HG03196 (cell line): Measurements from ENCODE around the gene WDR91.
A peak's percentile ranks its signal among the peaks of the same experiment; 100 is the strongest.
"Not testable (repeated sequence)": the region's sequence is repeated elsewhere in the genome, so short reads cannot be mapped to it uniquely, and the experiment has no call there.

ENCODE experiments used
- ATAC-seq: cut with Tn5 transposase; IDR thresholded peaks from one replicate; pipeline ENCODE4 v1.9.1; 2021; ENCODE audit not compliant: unreplicated experiment

WDR91 gene

GRCh38 chr7:135181261-135181928, 29.9 kb downstream of the WDR91 start:
- no peak for ATAC-seq

- ATAC-seq, result no peak
Measured at GRCh38 chr7:135180122-135180521, 31.2 kb downstream of the WDR91 start.

GRCh38 chr7:135179321-135179925, 31.9 kb downstream of the WDR91 start:
- no peak for ATAC-seq

GRCh38 chr7:135178364-135178763, 33.0 kb downstream of the WDR91 start:
- no peak for ATAC-seq

- no peak for ATAC-seq
Measured at GRCh38 chr7:135177028-135177696, 34.2 kb downstream of the WDR91 start.

GRCh38 chr7:135175931-135176330, 35.4 kb downstream of the WDR91 start:
- no peak for ATAC-seq

- no peak for ATAC-seq
Measured at GRCh38 chr7:135174941-135175340, 36.4 kb downstream of the WDR91 start.

- not testable (repeated sequence) for ATAC-seq
Measured at GRCh38 chr7:135173916-135174315, 37.4 kb downstream of the WDR91 start.

- not testable (repeated sequence) for ATAC-seq
Measured at GRCh38 chr7:135171581-135172291, 39.6 kb downstream of the WDR91 start.

- ATAC-seq, result peak; percentile 29
Measured at GRCh38 chr7:135170998-135171481, 40.3 kb downstream of the WDR91 start.

- ATAC-seq, result peak; percentile 78
Measured at GRCh38 chr7:135170274-135170997, 40.9 kb downstream of the WDR91 start, which contains the start of gene CYREN. Gene CYREN, minus strand, starts transcription at chr7:135170707. Its CDS starts 1,785 bp downstream, at chr7:135168922.

GRCh38 chr7:135169964-135170273, 41.4 kb downstream of the WDR91 start:
- ATAC-seq, result no peak

GRCh38 chr7:135169141-135169963, 42.0 kb downstream of the WDR91 start:
- peak; percentile 27 for ATAC-seq

- no peak for ATAC-seq
Measured at GRCh38 chr7:135168489-135169140, 42.7 kb downstream of the WDR91 start.

GRCh38 chr7:135168001-135168400, 43.3 kb downstream of the WDR91 start:
- ATAC-seq, result no peak

GRCh38 chr7:135167365-135167917, 43.9 kb downstream of the WDR91 start:
- no peak for ATAC-seq

GRCh38 chr7:135166338-135166990, 44.9 kb downstream of the WDR91 start:
- no peak for ATAC-seq

GRCh38 chr7:135165862-135166261, 45.5 kb downstream of the WDR91 start:
- ATAC-seq, result no peak
